ENCODE measurements around the gene SIGLEC1. TPM values are rescaled to one million over a fixed set of nuclear protein-coding genes. Genes with fewer than 3 reads are reported as not detected.

SIGLEC1 gene
- total RNA-seq, 1 donor from 2014 or later: not detected

GRCh38 chr20:3674447-3674846, 38.0 kb downstream of the SIGLEC1 start:
- Histone ChIP-seq H3K4me2 (ENCODE audit: low read length) (no peak overlapping the region), H3K27ac (ENCODE audit: low read depth, low read length) (no peak overlapping the region), H3K9ac (ENCODE audit: low read length) (no peak overlapping the region), H3K79me2 (ENCODE audit: insufficient read depth, low read length) (no peaks in the 10 kb centered on the region), H2AFZ (ENCODE audit: low read depth, low read length) (no peak overlapping the region), H3K9me3 (ENCODE audit: insufficient read depth, low read depth, low read length) (no peaks in the 10 kb centered on the region), H3K4me3 (ENCODE audit: insufficient read depth, low read depth, low read length) (no peak overlapping the region), H3K36me3 (ENCODE audit: insufficient read depth, low read length) (no peaks in the 10 kb centered on the region), H3K4me1 (ENCODE audit: insufficient read depth, low read length) (peaks cover 13% of the 10 kb centered on the region), H3K27me3 (ENCODE audit: insufficient read depth, low read length) (peaks cover 27% of the 10 kb centered on the region), H4K20me1 (ENCODE audit: insufficient read depth, low read length) (no peaks in the 10 kb centered on the region)
- Mint-ChIP-seq H3K4me3 (ENCODE audit: unreplicated experiment) (no peak overlapping the region), H3K27ac (ENCODE audit: unreplicated experiment) (no peak overlapping the region), H3K36me3 (ENCODE audit: low read depth, unreplicated experiment) (no peaks in the 10 kb centered on the region), H3K27me3 (ENCODE audit: low read depth, unreplicated experiment) (peaks cover 34% of the 10 kb centered on the region), H3K4me1 (ENCODE audit: low read depth, unreplicated experiment) (peaks cover 11% of the 10 kb centered on the region), H3K9me3 (ENCODE audit: unreplicated experiment) (no peaks in the 10 kb centered on the region)
- no peak for TF ChIP-seq CTCF (IDR thresholded peaks at IDR 0.05; ENCODE audit: insufficient read depth, low read depth, low read length)
- TF ChIP-seq EZH2 (IDR thresholded peaks at IDR 0.05; ENCODE audit: insufficient read depth, low read length): no peak
- DNase-seq (ENCODE audit: low read depth) (no peak), FAIRE-seq (no peak)

- no peak overlapping the region for H3K4me3 Mint-ChIP-seq (ENCODE audit: unreplicated experiment)
- DNase-seq (ENCODE audit: low read depth) (no peak), FAIRE-seq (no peak)
- Histone ChIP-seq H3K4me2 (ENCODE audit: low read length) (no peak overlapping the region), H4K20me1 (ENCODE audit: insufficient read depth, low read length) (no peaks in the 10 kb centered on the region), H3K27me3 (ENCODE audit: insufficient read depth, low read length) (peaks cover 27% of the 10 kb centered on the region), H3K9me3 (ENCODE audit: insufficient read depth, low read depth, low read length) (no peaks in the 10 kb centered on the region), H3K4me1 (ENCODE audit: insufficient read depth, low read length) (peaks cover 12% of the 10 kb centered on the region), H2AFZ (ENCODE audit: low read depth, low read length) (no peak overlapping the region), H3K9ac (ENCODE audit: low read length) (no peak overlapping the region), H3K36me3 (ENCODE audit: insufficient read depth, low read length) (no peaks in the 10 kb centered on the region), H3K27ac (ENCODE audit: low read depth, low read length) (no peak overlapping the region), H3K4me3 (ENCODE audit: insufficient read depth, low read depth, low read length) (no peak overlapping the region), H3K79me2 (ENCODE audit: insufficient read depth, low read length) (no peaks in the 10 kb centered on the region)
- peaks cover 34% of the 10 kb centered on the region for H3K27me3 Mint-ChIP-seq (ENCODE audit: low read depth, unreplicated experiment)
- H3K9me3 Mint-ChIP-seq (ENCODE audit: unreplicated experiment): no peaks in the 10 kb centered on the region
- no peak overlapping the region for H3K27ac Mint-ChIP-seq (ENCODE audit: unreplicated experiment)
- peaks cover 11% of the 10 kb centered on the region for H3K4me1 Mint-ChIP-seq (ENCODE audit: low read depth, unreplicated experiment)
- H3K36me3 Mint-ChIP-seq (ENCODE audit: low read depth, unreplicated experiment): no peaks in the 10 kb centered on the region
- TF ChIP-seq CTCF (IDR thresholded peaks at IDR 0.05; ENCODE audit: insufficient read depth, low read depth, low read length): no peak
- TF ChIP-seq EZH2 (IDR thresholded peaks at IDR 0.05; ENCODE audit: insufficient read depth, low read length): no peak
Measured at GRCh38 chr20:3673221-3674070, 39.0 kb downstream of the SIGLEC1 start.

Data from astrocyte (in vitro differentiated cells and primary cell).